Fibroblast of skin of left quadriceps (primary cell): ENCODE measurements around the gene RCE1.

Experiments used
- DNase-seq, 2 experiments: peaks; one replicate each; pipeline ENCODE4 v3.0.0-alpha.2; 2013; ENCODE audit warnings: low read depth in 2 of 2

The RCE1 gene

GRCh38 chr11:66868726-66869566 is 25.7 kb downstream of the RCE1 start:
- DNase-seq: no peak

- DNase-seq: no peak
Observed at GRCh38 chr11:66869567-66869870, 26.3 kb downstream of the RCE1 start.

- no peak for DNase-seq
Observed at GRCh38 chr11:66870131-66870530, 26.9 kb downstream of the RCE1 start.

GRCh38 chr11:66870616-66871520 is 27.6 kb downstream of the RCE1 start:
- no peak for DNase-seq

DNA sequence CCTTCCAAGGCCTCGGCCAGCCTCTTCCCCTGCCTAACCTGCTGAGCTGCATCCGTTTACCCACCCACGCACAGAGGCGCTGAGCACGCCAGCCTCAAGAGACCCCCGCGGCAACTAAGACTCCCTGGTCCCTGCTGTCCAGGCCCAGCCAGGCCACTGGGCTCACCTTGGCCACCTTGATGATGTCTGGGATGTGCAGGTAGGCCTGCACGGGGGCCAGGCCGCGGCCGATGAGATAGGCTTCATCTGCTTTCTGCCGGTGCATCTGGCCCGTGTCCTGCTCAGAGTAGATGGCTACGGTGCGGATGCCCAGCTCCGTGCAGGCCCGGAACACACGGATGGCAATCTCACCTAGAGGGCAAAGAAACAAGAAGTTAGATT is 28.3 kb downstream of the RCE1 start:
- no peak for DNase-seq

DNA sequence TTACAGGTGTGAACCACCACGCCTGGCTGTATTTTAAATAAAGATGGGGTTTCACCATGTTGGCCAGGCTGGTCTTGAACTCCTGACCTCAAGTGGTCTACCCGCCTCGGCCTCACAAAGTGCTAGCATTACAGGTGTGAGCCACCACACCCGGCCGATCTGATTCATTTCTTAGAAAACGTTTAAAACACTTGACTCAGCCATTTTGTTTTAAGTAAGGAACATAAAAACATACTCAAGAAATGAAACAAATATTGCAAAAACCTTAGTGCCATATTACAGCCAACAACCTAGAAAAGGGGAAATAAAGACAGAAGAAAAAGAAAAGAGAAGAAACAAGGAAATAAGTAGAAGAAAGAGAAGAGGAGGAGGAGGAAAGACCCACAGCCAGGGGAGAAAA is 31.0 kb downstream of the RCE1 start:
- DNase-seq: no peak

DNA sequence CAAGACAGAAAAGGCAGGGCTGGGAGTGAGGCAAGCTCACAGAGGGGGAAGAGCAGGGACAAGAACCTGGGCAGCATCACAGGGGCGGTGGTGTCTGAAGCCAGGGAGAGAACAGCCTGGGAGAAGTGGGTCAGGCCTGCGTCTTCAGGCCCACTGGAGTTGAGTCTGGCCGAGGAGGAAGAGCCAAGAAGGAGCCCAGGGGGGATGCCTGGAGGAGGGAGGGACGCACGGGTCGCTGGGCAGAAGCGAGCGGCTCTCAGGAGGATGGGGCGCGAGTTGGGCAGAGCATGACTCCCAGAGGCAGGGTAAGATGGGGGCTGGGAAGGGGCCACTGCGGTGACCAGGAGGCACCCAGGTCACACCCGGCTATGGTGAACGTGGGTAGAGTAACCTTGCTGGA is 32.1 kb downstream of the RCE1 start:
- DNase-seq: no peak

DNA sequence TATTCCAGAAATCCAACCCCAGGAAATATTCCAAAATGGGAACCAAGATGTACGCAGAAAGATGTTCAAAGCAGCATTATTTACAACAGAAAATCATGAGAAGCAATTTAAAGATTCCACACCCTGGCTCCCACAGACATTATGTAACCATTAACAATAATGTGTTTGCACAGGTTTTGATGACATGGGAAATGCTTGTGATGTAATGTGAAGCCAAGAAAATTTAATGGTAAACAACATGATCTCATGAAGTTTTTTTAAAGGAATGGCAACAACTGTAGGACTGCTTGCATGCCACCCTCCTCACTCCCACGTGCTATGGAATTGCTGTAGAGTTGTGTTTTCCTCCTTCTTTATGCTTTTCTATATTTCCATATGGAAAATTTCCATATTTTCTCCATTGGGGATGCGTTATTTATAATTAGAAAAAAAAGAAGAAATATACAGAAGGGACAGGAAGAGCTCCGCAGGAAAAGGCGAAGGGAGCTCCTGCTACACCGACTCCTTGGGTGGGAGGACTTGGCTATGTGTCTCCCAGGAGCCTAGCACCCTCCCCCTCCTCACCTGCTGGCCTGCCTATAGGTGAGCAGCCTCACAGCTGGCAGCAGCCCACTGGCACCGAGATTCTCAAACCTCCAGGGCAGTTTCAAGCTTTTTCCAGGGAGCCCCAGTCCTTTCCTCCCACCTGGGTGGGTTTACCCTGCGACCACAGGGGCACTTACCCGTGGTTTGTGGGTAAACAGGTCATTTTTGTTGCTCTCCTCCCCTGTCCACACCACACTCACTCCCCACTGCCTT is 34.5 kb downstream of the RCE1 start:
- no peak for DNase-seq

DNA sequence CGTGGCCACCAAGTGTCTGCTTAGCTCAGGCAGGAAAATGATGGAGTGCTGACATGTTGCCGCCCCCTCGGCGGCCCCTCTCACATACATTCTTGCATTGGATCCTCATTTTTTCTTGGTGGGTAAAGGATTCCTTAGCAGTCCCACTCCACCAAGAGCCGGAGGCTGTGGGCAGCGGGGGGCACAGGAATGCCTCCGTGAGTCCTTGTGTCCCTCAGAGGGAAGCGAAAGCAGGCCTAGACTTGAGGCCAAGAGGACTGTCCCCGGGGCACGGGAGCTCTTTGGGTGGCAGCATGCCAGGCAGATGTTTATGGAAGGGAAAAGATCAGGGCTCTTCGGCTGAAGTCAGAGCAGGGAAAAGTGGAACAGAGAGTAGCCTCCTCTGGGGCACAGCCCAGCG is 35.2 kb downstream of the RCE1 start:
- no peak for DNase-seq

DNA sequence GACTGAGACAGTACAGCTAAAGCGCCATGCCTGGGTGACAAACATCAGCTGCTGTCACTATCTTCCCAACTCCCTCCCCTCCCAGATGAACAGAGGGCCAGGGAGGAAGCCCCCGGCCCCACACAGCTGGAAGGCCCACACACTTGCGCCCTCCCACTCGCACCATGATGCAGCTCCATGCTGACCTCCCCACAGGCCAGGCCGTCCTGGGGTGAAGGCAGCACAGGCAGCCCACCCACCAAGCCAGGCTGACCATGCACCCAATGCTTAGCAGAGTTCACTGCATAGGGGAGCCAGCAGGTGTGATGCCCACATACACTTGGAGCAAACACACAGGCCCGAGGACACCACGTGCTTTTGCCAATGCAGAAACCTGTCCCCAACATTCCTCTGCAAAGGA is 35.8 kb downstream of the RCE1 start:
- no peak for DNase-seq

DNA sequence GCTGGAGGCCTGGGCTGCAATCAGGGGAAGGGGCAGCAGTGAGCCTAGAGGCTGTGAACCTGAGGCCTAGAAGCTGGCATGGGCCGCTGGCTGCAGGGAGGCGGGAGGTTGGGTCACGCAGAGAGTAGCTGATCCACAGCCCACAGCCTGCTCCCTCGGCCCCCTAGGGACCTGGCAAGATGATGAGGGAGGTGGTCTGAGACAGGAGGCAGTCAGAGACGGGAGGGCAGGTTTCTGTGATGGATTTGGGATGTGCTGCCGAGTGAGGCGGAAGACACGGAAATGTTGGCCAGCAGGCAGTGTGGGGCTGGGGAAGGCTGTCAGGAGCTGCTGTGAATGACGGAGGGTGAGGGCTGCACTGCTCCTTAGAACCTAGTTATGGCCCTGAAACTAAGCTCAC is 36.3 kb downstream of the RCE1 start:
- DNase-seq: no peak

DNA sequence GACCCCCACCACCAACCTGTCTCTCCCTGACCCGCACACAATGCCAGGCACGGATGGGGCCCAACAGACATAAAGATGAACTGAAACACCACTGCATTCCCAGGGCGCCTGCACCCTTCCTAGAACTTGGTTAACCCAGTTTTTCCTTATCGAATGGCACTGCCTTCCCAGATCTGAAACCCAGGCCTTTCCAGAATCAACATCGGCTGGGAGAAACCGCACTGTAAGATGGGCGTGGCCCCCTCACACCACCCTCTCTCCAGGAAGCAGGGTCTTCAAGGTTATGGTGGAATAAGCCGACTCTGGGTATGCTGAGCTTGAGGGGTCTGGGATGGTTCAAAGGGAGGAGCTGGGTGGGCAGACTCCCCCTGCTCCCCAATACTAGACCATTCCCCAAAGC is 36.8 kb downstream of the RCE1 start:
- no peak for DNase-seq

GRCh38 chr11:66880496-66881450 is 37.5 kb downstream of the RCE1 start:
- DNase-seq: no peak

DNA sequence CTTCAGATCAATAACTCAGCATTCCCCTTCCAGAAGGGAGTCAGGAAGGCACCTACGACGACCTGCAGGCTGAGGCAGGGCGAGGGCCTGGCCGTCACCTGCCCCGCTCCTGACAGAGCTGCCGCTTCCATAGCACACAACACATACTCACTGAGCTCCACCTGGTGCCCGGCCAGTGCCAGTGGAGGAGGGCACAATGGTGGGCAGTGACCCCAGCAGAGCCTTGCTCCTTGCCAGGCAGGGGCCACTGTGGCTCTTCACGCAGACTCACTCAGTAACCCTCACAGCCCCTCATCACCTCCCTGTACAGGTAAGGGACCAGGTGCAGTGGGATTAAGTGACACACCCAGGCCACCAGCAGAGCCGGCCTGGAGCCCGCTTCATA is 38.2 kb downstream of the RCE1 start:
- DNase-seq: no peak

GRCh38 chr11:66881927-66882452 is 38.7 kb downstream of the RCE1 start:
- DNase-seq: no peak

DNA sequence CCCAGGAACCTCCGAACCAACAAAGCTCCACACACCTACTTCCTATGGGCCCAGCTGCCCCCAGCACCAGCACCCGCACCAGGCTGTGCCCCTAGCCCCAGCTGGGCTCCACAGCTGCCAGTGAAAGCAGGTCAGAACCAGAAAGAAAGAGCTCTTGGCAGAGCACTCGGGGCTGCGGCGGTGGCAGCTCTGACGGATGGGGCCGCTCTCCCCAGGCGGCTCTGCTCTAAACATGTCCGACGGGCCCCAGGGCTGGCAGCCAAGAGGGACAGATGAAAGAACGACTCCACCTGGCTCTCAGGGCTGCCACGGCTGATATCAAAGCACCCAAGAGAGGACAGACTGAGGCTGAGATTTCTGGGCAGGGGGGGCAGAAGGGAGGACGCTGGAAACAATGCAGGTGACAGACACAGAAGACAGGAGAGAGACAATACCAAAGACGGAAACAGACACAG is 39.3 kb downstream of the RCE1 start:
- no peak for DNase-seq

DNA sequence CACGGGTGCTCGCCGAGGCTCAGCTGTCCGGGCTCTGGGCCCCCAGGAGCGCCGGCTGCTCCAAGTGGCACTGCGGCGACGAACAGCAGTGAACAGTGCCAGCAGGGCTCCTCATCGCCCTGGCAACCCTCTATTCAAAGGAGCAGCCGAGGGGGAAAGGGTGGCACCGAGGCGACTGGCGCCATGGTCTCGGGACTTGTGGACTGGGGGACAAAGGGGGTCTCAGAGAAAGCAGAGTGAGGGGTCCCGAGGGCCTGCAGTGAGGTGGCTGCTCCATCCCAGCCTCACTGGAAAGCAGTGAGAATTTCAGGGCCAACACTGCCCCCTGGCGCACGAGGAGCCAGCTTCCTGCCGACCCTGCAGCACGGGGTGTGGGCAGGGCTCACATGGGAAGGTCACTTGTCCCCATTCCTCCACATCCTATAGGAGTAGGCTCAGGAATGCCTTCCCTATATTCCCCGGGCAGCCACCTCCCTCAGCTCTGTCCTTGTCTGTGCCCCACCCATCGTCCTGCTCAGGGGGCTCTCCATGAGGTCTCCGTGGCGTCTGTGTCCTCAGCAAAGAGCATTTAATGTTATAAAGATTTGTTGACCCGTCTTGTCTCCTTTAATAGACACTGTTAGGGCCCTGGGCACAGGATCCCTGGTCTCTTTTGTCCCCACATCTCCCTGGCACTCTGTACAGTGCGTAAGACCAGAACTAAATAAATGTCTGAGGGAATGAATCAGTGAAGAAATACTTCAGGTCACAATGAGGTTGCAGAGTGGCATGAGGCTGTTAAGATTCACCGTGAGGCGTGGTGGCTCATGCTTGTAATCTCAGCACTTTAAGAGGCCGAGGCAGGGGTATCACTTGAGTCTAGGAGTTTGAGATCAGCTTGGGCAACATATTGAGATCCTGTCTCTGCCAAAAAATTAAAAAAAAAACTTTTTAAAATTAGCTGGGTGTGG is 40.0 kb downstream of the RCE1 start:
- peak in 1 of 2 experiments; percentile 16 for DNase-seq

- no peak for DNase-seq
Observed at GRCh38 chr11:66884443-66884842, 41.2 kb downstream of the RCE1 start.

- no peak for DNase-seq
Observed at GRCh38 chr11:66885469-66885868, 42.2 kb downstream of the RCE1 start.
